Ishikawa (cell line): Measurements from ENCODE around the gene GYG2.
A peak's percentile ranks its signal among the peaks of the same experiment; 100 is the strongest.
"Not testable (repeated sequence)": the region's sequence is repeated elsewhere in the genome, so short reads cannot be mapped to it uniquely, and the experiment has no call there.

ENCODE experiments used
- CEBPB ChIP-seq: IDR thresholded peaks from 2 replicates; pipeline ENCODE4 v1.6.1; 2012
- CREB1 ChIP-seq: IDR thresholded peaks from 2 replicates; pipeline ENCODE4 v1.6.1; 2012; ENCODE audit warnings: low read depth
- EGR1 ChIP-seq: IDR thresholded peaks from 2 replicates; pipeline ENCODE4 v1.6.1; 2012
- EP300 ChIP-seq: IDR thresholded peaks from 2 replicates; pipeline ENCODE4 v1.6.1; 2012; ENCODE audit warnings: borderline replicate concordance
- FOXM1 ChIP-seq: IDR thresholded peaks from 2 replicates; pipeline ENCODE4 v1.6.1; 2012; ENCODE audit warnings: low read depth, borderline replicate concordance
- NFIC ChIP-seq: IDR thresholded peaks from 2 replicates; pipeline ENCODE4 v1.6.1; 2012
- RAD21 ChIP-seq: IDR thresholded peaks from 2 replicates; pipeline ENCODE4 v1.6.1; 2012; ENCODE audit warnings: low read depth
- TAF1 ChIP-seq: IDR thresholded peaks from 2 replicates; pipeline ENCODE4 v1.6.1; 2012; ENCODE audit warnings: low read depth, mild to moderate bottlenecking
- TCF12 ChIP-seq: IDR thresholded peaks from 2 replicates; pipeline ENCODE4 v1.6.1; 2012; ENCODE audit warnings: low read depth
- TEAD4 ChIP-seq: IDR thresholded peaks from 2 replicates; pipeline ENCODE4 v1.6.1; 2012
- USF1 ChIP-seq: IDR thresholded peaks from 2 replicates; pipeline ENCODE4 v1.6.1; 2012
- TF ChIP-seq, protein P1 (sequence below): IDR thresholded peaks from 2 replicates; pipeline ENCODE4 v1.6.1; 2012; ENCODE audit warnings: low read depth, mild to moderate bottlenecking
- TF ChIP-seq, protein P2 (sequence below): IDR thresholded peaks from 2 replicates; pipeline ENCODE4 v1.6.1; 2012

DNA sequence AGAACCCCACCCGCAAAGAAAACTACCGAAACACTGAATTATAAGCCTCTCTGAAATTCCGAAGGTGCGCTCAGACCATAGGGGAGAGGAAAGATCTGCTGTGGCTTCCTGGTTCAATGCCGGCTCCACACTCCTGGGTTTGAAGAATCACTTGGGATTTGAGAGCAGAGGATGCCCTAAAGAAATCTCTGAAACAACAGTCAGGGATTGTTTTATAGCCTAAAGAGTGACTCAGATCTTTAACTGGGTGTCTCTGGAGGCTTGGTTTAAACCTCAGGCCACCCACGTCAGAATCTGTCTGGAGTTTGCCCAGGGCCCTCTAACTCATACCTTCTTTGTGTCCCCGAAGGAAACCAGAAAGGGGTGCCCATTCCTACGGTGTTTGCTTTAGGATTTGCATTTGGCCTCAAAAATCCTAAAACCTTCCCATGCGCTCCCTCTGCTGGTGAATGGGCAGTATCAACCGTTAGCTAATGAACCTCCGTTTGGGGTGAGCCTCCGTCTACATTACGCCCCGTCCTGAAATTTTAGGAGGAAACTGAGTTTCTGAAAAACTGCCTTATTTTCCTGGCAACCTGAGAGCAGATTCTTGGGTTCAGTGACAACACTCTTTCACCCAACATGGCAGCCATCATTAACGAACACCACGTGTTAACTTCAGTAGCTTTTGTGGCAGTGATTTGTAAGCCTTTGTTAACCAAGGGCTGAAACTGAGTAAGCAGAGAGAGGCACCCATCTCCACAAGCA lies 16.4 kb upstream of the GYG2 start:
- TF ChIP-seq EP300, CREB1, NFIC, CEBPB, TEAD4, TAF1, FOXM1, EGR1, USF1, TCF12: not testable (repeated sequence)
- TF ChIP-seq, protein P1, sequence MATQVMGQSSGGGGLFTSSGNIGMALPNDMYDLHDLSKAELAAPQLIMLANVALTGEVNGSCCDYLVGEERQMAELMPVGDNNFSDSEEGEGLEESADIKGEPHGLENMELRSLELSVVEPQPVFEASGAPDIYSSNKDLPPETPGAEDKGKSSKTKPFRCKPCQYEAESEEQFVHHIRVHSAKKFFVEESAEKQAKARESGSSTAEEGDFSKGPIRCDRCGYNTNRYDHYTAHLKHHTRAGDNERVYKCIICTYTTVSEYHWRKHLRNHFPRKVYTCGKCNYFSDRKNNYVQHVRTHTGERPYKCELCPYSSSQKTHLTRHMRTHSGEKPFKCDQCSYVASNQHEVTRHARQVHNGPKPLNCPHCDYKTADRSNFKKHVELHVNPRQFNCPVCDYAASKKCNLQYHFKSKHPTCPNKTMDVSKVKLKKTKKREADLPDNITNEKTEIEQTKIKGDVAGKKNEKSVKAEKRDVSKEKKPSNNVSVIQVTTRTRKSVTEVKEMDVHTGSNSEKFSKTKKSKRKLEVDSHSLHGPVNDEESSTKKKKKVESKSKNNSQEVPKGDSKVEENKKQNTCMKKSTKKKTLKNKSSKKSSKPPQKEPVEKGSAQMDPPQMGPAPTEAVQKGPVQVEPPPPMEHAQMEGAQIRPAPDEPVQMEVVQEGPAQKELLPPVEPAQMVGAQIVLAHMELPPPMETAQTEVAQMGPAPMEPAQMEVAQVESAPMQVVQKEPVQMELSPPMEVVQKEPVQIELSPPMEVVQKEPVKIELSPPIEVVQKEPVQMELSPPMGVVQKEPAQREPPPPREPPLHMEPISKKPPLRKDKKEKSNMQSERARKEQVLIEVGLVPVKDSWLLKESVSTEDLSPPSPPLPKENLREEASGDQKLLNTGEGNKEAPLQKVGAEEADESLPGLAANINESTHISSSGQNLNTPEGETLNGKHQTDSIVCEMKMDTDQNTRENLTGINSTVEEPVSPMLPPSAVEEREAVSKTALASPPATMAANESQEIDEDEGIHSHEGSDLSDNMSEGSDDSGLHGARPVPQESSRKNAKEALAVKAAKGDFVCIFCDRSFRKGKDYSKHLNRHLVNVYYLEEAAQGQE, result not testable (repeated sequence)
- TF ChIP-seq, protein P2, sequence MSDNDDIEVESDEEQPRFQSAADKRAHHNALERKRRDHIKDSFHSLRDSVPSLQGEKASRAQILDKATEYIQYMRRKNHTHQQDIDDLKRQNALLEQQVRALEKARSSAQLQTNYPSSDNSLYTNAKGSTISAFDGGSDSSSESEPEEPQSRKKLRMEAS, result not testable (repeated sequence)
- peak; percentile 69 for TF ChIP-seq RAD21
